Activated CD8-positive, alpha-beta memory T cell treated with anti-CD3 and anti-CD28 coated beads for 36 hours (primary cell): Measurements from ENCODE around the gene MYCBPAP. TPM values are rescaled to one million over a fixed set of nuclear protein-coding genes. Genes with fewer than 3 reads are reported as not detected.

ENCODE experiments used
- CTCF ChIA-PET: fragments of 350-600 bp; sonication (Branson Sonifier 250); formaldehyde crosslinking; loops from one replicate; lab custom pipeline; 2021; ENCODE audit warnings: antibody characterized with exemption; lab: Charles Lee
- POLR2A ChIA-PET: fragments of 350-600 bp; sonication (Branson Sonifier 250); formaldehyde crosslinking; loops from one replicate; lab custom pipeline; 2021; ENCODE audit warnings: antibody characterized with exemption; lab: Charles Lee
- total RNA-seq, 2 experiments: library from RNA; stranded (reverse); gene quantifications; one replicate each; pipeline ENCODE4 v1.2.3, GENCODE V29; 2021

Gene MYCBPAP
- total RNA-seq, 2 experiments from 2014 or later, result 1.2 to 1.3 TPM

- POLR2A ChIA-PET, result no interaction called here
- CTCF ChIA-PET, result interaction anchor here (0.7 to 0.9 kb wide), 2 partner anchors 13 to 147 kb away, joined by 3 read pairs; no protein-coding TSS in a partner anchor
These were observed 27.3 kb upstream of the MYCBPAP start for GRCh38 chr17:50480854-50481490.

- ChIA-PET CTCF (interaction anchor here (0.7 to 2.0 kb wide), 6 partner anchors 12 to 147 kb away, joined by 3 to 14 read pairs (median 4); partner anchors contain the start of gene LRRC59), POLR2A (no interaction called here)
These were observed 26.6 kb upstream of the MYCBPAP start for GRCh38 chr17:50481648-50482047.

GRCh38 chr17:50482110-50482509, 26.1 kb upstream of the MYCBPAP start:
- ChIA-PET CTCF (interaction anchor here (0.7 to 2.0 kb wide), 7 partner anchors 12 to 146 kb away, joined by 3 to 14 read pairs (median 5); partner anchors contain the start of gene LRRC59), POLR2A (no interaction called here)

GRCh38 chr17:50482516-50482915, 25.7 kb upstream of the MYCBPAP start:
- ChIA-PET CTCF (interaction anchor here (0.9 to 2.0 kb wide), 9 partner anchors 19 to 144 kb away, joined by 3 to 14 read pairs (median 5); partner anchors contain the start of gene LRRC59), POLR2A (no interaction called here)

GRCh38 chr17:50483266-50483665, 25.0 kb upstream of the MYCBPAP start:
- ChIA-PET CTCF (interaction anchor here (0.6 to 2.0 kb wide), 9 partner anchors 10 to 121 kb away, joined by 3 to 14 read pairs (median 3); no protein-coding TSS in a partner anchor), POLR2A (no interaction called here)

GRCh38 chr17:50484386-50485155, 23.7 kb upstream of the MYCBPAP start:
- ChIA-PET CTCF (interaction anchor here (0.6 to 1.2 kb wide), 2 partner anchors 9 to 31 kb away, joined by 3 to 7 read pairs; no protein-coding TSS in a partner anchor), POLR2A (interaction anchor here (0.7 kb wide), 1 partner anchor 57 kb away, joined by 3 read pairs; no protein-coding TSS in a partner anchor)

- ChIA-PET CTCF (interaction anchor here (1.8 kb wide), 1 partner anchor 13 kb away, joined by 5 read pairs; no protein-coding TSS in a partner anchor), POLR2A (interaction anchor here (0.9 kb wide), 2 partner anchors 8 to 72 kb away, joined by 3 read pairs; no protein-coding TSS in a partner anchor)
These were observed 20.8 kb upstream of the MYCBPAP start for GRCh38 chr17:50487213-50488096.

- CTCF ChIA-PET, result interaction anchor here (1.8 kb wide), 1 partner anchor 12 kb away, joined by 5 read pairs; no protein-coding TSS in a partner anchor
These were observed 19.4 kb upstream of the MYCBPAP start for GRCh38 chr17:50488880-50489279.

GRCh38 chr17:50491505-50491904, 16.7 kb upstream of the MYCBPAP start:
- ChIA-PET POLR2A (no interaction called here), CTCF (no interaction called here)

More at GRCh38 chr17:50488880-50489279, 19.4 kb upstream of the MYCBPAP start:
- POLR2A ChIA-PET, result no interaction called here

- ChIA-PET POLR2A (no interaction called here), CTCF (interaction anchor here (1.6 kb wide), 1 partner anchor 12 kb away, joined by 3 read pairs; no protein-coding TSS in a partner anchor)
These were observed 16.0 kb upstream of the MYCBPAP start for GRCh38 chr17:50492214-50492613.

GRCh38 chr17:50493744-50494143, 14.5 kb upstream of the MYCBPAP start:
- ChIA-PET CTCF (interaction anchor here (1.4 to 1.7 kb wide), 4 partner anchors 10 to 14 kb away, joined by 3 read pairs; no protein-coding TSS in a partner anchor), POLR2A (interaction anchor here (0.6 kb wide), 1 partner anchor 366 kb away, joined by 3 read pairs; no protein-coding TSS in a partner anchor)

- CTCF ChIA-PET, result no interaction called here
- POLR2A ChIA-PET, result no interaction called here
These were observed 12.9 kb upstream of the MYCBPAP start for GRCh38 chr17:50495217-50495823.

- CTCF ChIA-PET, result no interaction called here
- POLR2A ChIA-PET, result no interaction called here
These were observed 12.3 kb upstream of the MYCBPAP start for GRCh38 chr17:50495918-50496317.

- POLR2A ChIA-PET, result no interaction called here
- CTCF ChIA-PET, result no interaction called here
These were observed 10.0 kb upstream of the MYCBPAP start for GRCh38 chr17:50498021-50498874.

GRCh38 chr17:50499270-50499669, 9.0 kb upstream of the MYCBPAP start:
- ChIA-PET CTCF (no interaction called here), POLR2A (no interaction called here)

- ChIA-PET CTCF (interaction anchor here (0.7 kb wide), 1 partner anchor 1593 kb away, joined by 3 read pairs; no protein-coding TSS in a partner anchor), POLR2A (no interaction called here)
These were observed 8.5 kb upstream of the MYCBPAP start for GRCh38 chr17:50499721-50500120.

- CTCF ChIA-PET, result interaction anchor here (0.7 to 2.2 kb wide), 7 partner anchors 9 to 153 kb away, joined by 4 to 14 read pairs (median 4); partner anchors contain the start of gene RSAD1
- POLR2A ChIA-PET, result interaction anchor here (0.7 kb wide), 1 partner anchor 41 kb away, joined by 4 read pairs; no protein-coding TSS in a partner anchor
These were observed 7.2 kb upstream of the MYCBPAP start for GRCh38 chr17:50501054-50501453.
